Transverse colon (tissue), 4 donors: ENCODE measurements around the gene ASIC2. TPM values are rescaled to one million over a fixed set of nuclear protein-coding genes. Genes with fewer than 3 reads are reported as not detected.

ENCODE experiments used
- DNase-seq: peaks from one replicate; pipeline ENCODE4 v3.0.0-alpha.2; 2019
- H3K27ac ChIP-seq, 4 donors: fragments of 200-600 bp; sonication (generic); 2 replicates each; pipeline ENCODE4 v1.5.1; 2016 to 2018; ENCODE audit warnings: inconsistent platforms in 4 of 4
- H3K27me3 ChIP-seq: fragments of 200-600 bp; sonication (generic); 2 replicates; pipeline ENCODE4 v1.5.1; 2017; ENCODE audit warnings: inconsistent platforms
- H3K36me3 ChIP-seq, 4 donors: fragments of 200-600 bp; sonication (generic); 2 replicates each; pipeline ENCODE4 v1.5.1; 2017 to 2019; ENCODE audit warnings: inconsistent platforms in 4 of 4
- H3K4me1 ChIP-seq, 4 donors: fragments of 200-600 bp; sonication (generic); 2 replicates each; pipeline ENCODE4 v1.5.1; 2017 to 2020; ENCODE audit warnings: inconsistent platforms in 4 of 4
- H3K4me3 ChIP-seq, 4 donors: fragments of 200-600 bp; sonication (generic); 1 replicate in 1 of 4; 2 replicates in 3 of 4; pipeline versions ENCODE4 v1.5.1 to v1.6.1; 2017 to 2019; ENCODE audit warnings: inconsistent platforms in 4 of 4
- H3K9me3 ChIP-seq, 2 donors: fragments of 200-600 bp; sonication (generic); 2 replicates each; pipeline ENCODE4 v1.5.1; 2017 to 2019; ENCODE audit warnings: inconsistent platforms in 2 of 2
- EP300 ChIP-seq: sonication (generic); formaldehyde crosslinking; IDR thresholded peaks from one replicate; pipeline ENCODE4 v1.6.1; 2017; ENCODE audit warnings: antibody characterized with exemption, low read depth
- POLR2A ChIP-seq: fragments of 450-650 bp; IDR thresholded peaks from one replicate; pipeline ENCODE4 v1.6.1; 2016; ENCODE audit warnings: antibody characterized with exemption, mild to moderate bottlenecking, moderate library complexity
- POLR2AphosphoS5 ChIP-seq, 3 donors: sonication (generic); formaldehyde crosslinking; IDR thresholded peaks; one replicate each; pipeline ENCODE4 v1.6.1; 2016; ENCODE audit warnings: antibody characterized with exemption in 3 of 3
- WGBS, 2 donors: methylation state at CpG; one replicate each; pipeline ENCODE4 v1.1.5; 2018; ENCODE audit warnings: low coverage in 1 of 2; 5-methylcytosine and 5-hydroxymethylcytosine counted together
- in situ Hi-C, 4 donors: fragments of 200-750 bp; cut with MboI; loops; one replicate each; pipeline versions ENCODE4 v1.15.0 to v1.15.1; 2017; ENCODE audit warnings: low sequenced_read_pairs in 3 of 4, low pct_ligation_motif_present in 1 of 4, low pct_unique_long_range_greater_than_20kb in 1 of 4
- intact Hi-C: fragments of 100-400 bp; cut with DNase I; formaldehyde crosslinking; loops from one replicate; pipeline ENCODE4 v1.15.1; 2023; ENCODE audit warnings: low total_unique reads
- total RNA-seq, 4 donors: library from RNA; depleted of rRNA; stranded (reverse); fragments of >200 nt; gene quantifications; one replicate each; pipeline ENCODE4 v1.1.0, GENCODE V29; 2016
- TF ChIP-seq, protein P1 (sequence below), 5 experiments: fragments of 200-600 bp in 3 of 5; fragments of 450-650 bp in 2 of 5; sonication (generic) in 3 of 5; IDR thresholded peaks; 1 replicate in 2 of 5; 2 replicates in 3 of 5; pipeline ENCODE4 v1.5.1; 2016 to 2017; ENCODE audit warnings: antibody characterized with exemption in 5 of 5, inconsistent platforms in 3 of 5, mild to moderate bottlenecking in 2 of 5, moderate library complexity in 1 of 5

Gene ASIC2
- total RNA-seq, 4 donors from 2014 or later, result 0.16 to 0.55 TPM; not detected in 2

DNA sequence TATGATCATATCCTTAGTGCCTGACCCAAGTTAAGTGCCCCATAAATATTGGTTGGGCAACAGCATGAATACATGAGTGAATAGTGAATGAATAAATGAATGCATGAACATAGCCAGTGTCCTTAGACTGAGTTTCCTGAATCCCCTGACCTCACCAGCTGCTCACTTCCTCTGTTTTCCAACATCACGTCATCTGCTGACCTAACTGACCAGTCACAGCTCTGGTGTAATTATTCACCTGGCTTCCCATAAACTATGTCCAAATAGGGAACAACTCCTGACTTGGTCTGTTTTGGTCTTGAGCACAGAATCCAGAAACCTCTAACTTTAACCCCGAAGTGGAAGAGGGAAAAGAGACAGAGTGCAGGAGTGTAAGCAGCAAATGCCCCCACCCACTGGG, 83.4 kb downstream of the ASIC2 start:
- intact Hi-C loops, result no loop called here

DNA sequence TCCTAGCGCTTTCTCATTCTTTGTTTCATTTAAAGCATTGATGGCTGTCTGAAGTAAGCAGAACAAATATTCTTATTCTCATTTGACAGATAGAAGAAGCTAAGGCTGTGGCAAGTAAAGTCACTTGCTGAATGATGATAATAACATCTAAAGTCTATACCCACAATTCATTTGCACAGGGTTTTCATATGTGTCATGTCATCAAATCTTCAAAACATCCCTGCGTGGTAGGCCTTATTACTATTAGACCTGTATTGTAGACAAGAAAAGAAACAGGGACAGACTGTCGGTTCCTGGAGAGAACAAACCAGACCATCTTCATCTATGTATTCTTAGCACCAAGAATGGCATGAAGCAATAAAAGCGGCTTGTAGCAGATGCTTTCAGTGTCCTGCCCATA, 85.9 kb downstream of the ASIC2 start:
- Histone ChIP-seq H3K36me3 (no peaks in the 10 kb centered on the region), H3K9me3 (no peaks in the 10 kb centered on the region), H3K27ac (no peak overlapping the region), H3K4me1 (no peaks in the 10 kb centered on the region), H3K27me3 (no peaks in the 10 kb centered on the region), H3K4me3 (no peak overlapping the region)
- WGBS, 2 donors, result 94 to 95% methylated on average over 4 of the region's 4 CpGs
- no peak for DNase-seq
- TF ChIP-seq EP300 (no peak), POLR2A (no peak), POLR2AphosphoS5 (IDR thresholded peaks at IDR 0.05) (no peak)
- TF ChIP-seq, protein P1, sequence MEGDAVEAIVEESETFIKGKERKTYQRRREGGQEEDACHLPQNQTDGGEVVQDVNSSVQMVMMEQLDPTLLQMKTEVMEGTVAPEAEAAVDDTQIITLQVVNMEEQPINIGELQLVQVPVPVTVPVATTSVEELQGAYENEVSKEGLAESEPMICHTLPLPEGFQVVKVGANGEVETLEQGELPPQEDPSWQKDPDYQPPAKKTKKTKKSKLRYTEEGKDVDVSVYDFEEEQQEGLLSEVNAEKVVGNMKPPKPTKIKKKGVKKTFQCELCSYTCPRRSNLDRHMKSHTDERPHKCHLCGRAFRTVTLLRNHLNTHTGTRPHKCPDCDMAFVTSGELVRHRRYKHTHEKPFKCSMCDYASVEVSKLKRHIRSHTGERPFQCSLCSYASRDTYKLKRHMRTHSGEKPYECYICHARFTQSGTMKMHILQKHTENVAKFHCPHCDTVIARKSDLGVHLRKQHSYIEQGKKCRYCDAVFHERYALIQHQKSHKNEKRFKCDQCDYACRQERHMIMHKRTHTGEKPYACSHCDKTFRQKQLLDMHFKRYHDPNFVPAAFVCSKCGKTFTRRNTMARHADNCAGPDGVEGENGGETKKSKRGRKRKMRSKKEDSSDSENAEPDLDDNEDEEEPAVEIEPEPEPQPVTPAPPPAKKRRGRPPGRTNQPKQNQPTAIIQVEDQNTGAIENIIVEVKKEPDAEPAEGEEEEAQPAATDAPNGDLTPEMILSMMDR (IDR thresholded peaks at IDR 0.05), result no peak
- intact Hi-C loops (no loop called here), in situ Hi-C loops (loop anchor here in 1 of 4 donors (25.0 kb wide), 2 partner anchors 280 to 480 kb away; no protein-coding TSS in a partner anchor)

More for the DNA sequence above, 83.4 kb downstream of the ASIC2 start:
- Histone ChIP-seq H3K9me3 (no peaks in the 10 kb centered on the region), H3K4me3 (no peak overlapping the region), H3K36me3 (no peaks in the 10 kb centered on the region), H3K27me3 (no peaks in the 10 kb centered on the region), H3K27ac (no peak overlapping the region), H3K4me1 (no peaks in the 10 kb centered on the region)
- 42% methylated on average over 2 of the region's 2 CpGs; no CpG with 5 or more reads in 1 of the 2 donors for WGBS, 2 donors
- no peak for DNase-seq
- TF ChIP-seq EP300, result no peak
- no peak for TF ChIP-seq POLR2A
- in situ Hi-C loops, result loop anchor here in 1 of 4 donors (25.0 kb wide), 2 partner anchors 278 to 478 kb away; no protein-coding TSS in a partner anchor

DNA sequence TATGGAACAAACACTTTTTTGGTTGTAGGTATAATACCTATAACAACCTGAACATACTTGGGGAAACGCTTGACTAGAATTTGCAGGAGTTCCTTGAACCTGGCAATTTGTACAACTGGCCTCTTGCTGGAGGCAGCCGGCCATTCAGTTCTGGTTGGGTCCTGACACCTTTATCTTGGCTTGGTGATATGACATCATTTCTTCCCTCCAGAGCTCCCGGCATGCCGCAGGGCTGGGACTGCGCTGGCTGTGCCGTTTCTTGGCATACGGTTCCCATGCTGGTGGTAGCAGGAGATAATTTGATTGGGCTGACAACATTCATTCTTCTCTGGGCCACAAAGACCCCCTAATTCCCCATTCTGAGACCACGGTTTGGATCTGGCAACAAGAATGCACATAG, 87.5 kb downstream of the ASIC2 start:
- no peak for DNase-seq
- WGBS, 2 donors, result 85 to 88% methylated on average over 6 to 8 of the region's 8 CpGs
- Histone ChIP-seq H3K9me3 (no peaks in the 10 kb centered on the region), H3K27me3 (no peaks in the 10 kb centered on the region), H3K4me1 (no peaks in the 10 kb centered on the region), H3K27ac (no peak overlapping the region), H3K4me3 (no peak overlapping the region), H3K36me3 (no peaks in the 10 kb centered on the region)
- intact Hi-C loops, result no loop called here
- TF ChIP-seq POLR2A, result no peak
- TF ChIP-seq EP300, result no peak
- no peak for TF ChIP-seq POLR2AphosphoS5 (IDR thresholded peaks at IDR 0.05)
- TF ChIP-seq, protein P1 (IDR thresholded peaks at IDR 0.05), result no peak
- in situ Hi-C loops, result loop anchor here in 1 of 4 donors (25.0 kb wide), 2 partner anchors 282 to 482 kb away; no protein-coding TSS in a partner anchor

DNA sequence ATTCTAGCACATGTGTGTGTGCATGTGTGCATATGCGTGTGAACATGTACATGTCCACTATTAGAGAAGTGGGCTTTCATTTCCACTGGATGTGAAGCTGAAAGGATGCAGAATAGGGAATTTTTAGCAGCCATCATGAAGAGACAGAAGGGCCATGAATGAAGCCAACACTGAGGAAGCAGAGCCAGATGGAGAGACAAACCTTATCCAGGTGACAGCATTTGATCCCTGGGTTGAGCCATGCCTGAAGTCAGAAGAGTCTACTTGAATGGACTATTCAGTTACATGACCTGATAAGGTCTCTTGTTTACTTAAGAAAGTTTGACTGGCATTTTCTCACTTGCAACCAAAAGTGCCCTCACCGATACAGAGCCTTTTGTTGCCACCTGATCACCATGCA, 88.4 kb downstream of the ASIC2 start:
- no peak for TF ChIP-seq POLR2AphosphoS5 (IDR thresholded peaks at IDR 0.05)
- no peak for TF ChIP-seq POLR2A
- TF ChIP-seq, protein P1 (IDR thresholded peaks at IDR 0.05), result no peak
- TF ChIP-seq EP300, result no peak
- Histone ChIP-seq H3K27ac (no peak overlapping the region), H3K4me1 (no peaks in the 10 kb centered on the region), H3K27me3 (no peaks in the 10 kb centered on the region), H3K36me3 (no peaks in the 10 kb centered on the region), H3K9me3 (no peaks in the 10 kb centered on the region), H3K4me3 (no peak overlapping the region)
- in situ Hi-C loops (loop anchor here in 1 of 4 donors (25.0 kb wide), 2 partner anchors 283 to 483 kb away; no protein-coding TSS in a partner anchor), intact Hi-C loops (no loop called here)
- no peak for DNase-seq
- 90 to 100% methylated on average over 1 to 2 of the region's 2 CpGs for WGBS, 2 donors

DNA sequence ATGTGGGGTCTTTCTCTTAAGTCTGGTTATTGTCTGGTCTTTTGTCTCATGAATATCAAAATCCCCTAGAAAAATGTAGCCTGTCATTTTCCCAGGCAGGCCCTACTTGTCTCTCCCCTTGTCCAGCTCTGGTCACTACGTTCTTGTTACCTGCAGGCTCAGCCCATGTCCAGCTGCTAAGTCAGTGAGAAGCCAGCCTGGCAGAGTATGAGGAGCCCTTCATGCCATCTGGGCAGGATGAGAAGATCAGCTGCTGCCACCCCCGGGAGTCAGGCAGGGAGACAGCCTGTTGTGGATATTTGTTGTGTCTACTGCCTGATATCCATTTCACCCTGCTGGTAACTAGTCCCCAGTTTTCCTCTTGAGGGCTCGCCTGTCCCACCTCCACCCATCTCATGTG, 88.9 kb downstream of the ASIC2 start:
- Histone ChIP-seq H3K27me3 (no peaks in the 10 kb centered on the region), H3K4me3 (no peak overlapping the region), H3K9me3 (no peaks in the 10 kb centered on the region), H3K27ac (no peak overlapping the region), H3K4me1 (no peaks in the 10 kb centered on the region), H3K36me3 (no peaks in the 10 kb centered on the region)
- in situ Hi-C loops, result loop anchor here in 1 of 4 donors (25.0 kb wide), 2 partner anchors 283 to 483 kb away; no protein-coding TSS in a partner anchor
- intact Hi-C loops, result no loop called here
- DNase-seq, result no peak
- TF ChIP-seq, protein P1 (IDR thresholded peaks at IDR 0.05), result no peak
- TF ChIP-seq EP300 (no peak), POLR2A (no peak), POLR2AphosphoS5 (IDR thresholded peaks at IDR 0.05) (no peak)
- WGBS, 2 donors, result 87% methylated on average over 3 of the region's 3 CpGs; no CpG with 5 or more reads in 1 of the 2 donors
